ENCODE data around the gene TMEM40.
"Not testable (repeated sequence)": the region's sequence is repeated elsewhere in the genome, so short reads cannot be mapped to it uniquely, and the experiment has no call there.

The TMEM40 gene

DNA sequence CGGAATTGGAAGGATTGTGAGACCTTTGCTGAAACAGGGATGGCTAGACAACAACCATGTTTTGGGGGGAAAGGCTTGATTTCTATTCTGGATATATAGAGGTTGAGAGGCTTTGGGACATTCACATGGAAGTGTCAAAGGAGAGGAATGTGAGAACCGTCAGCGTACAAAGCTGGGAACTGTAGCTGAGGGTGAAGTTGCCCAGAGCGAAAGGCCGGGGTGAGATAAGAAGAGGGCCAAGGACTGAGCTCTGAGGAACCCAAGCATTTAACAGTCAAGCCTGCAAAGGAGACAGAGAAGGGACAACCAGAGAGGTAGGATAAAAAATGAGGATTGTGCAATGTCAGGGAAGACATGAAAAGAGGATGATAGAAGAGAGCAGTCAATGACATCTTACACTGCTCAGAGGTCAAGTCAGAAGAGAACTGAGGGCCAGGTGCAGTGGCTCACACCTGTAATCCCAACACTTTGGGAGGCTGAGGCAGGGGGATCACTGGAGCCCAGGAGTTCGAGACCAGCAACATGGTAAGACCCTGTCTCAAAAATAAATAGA, 53.6 kb downstream of the TMEM40 start:
- H3K23ac ChIP-seq (ENCODE audit: low read depth, low read length, poor library complexity): no peak overlapping the region
- no peak overlapping the region for H2BK15ac ChIP-seq (ENCODE audit: low read length)
- H4K8ac ChIP-seq (ENCODE audit: low read depth, low read length): no peak overlapping the region
- H2AK5ac ChIP-seq (ENCODE audit: low read depth, low read length): no peak overlapping the region
- H2BK12ac ChIP-seq (ENCODE audit: low read length): no peak overlapping the region
- no peak overlapping the region for H2AFZ ChIP-seq (ENCODE audit: low read length)
- H3K79me1 ChIP-seq (ENCODE audit: low read depth, low read length): no peaks in the 10 kb centered on the region
- H3K14ac ChIP-seq (ENCODE audit: low read length): no peak overlapping the region
- H3K4me3 ChIP-seq (ENCODE audit: low read length in 2 of 2): no peak overlapping the region
- no CpG with 5 or more reads among the region's 6 CpGs for whole genome bisulfite sequencing, 2 donors (ENCODE audit: extremely low coverage in 2 of 2, insufficient read length in 2 of 2, insufficient replicate concordance in 1 of 2)
- no peaks in the 10 kb centered on the region for H3K4me1 ChIP-seq (ENCODE audit: control insufficient read depth in 2 of 2, insufficient read depth in 1 of 2, low read depth in 1 of 2, low read length in 2 of 2)
- H2BK120ac ChIP-seq (ENCODE audit: low read depth, low read length): no peak overlapping the region
- no peak overlapping the region for H3K4ac ChIP-seq (ENCODE audit: low read length)
- no peak overlapping the region for H3K9ac ChIP-seq (ENCODE audit: low read depth, low read length, poor library complexity)
- no peaks in the 10 kb centered on the region for H3K36me3 ChIP-seq (replicated peaks in 1 of 2; ENCODE audit: control insufficient read depth in 2 of 2, insufficient read depth in 2 of 2, low read length in 2 of 2)
- no peak for DNase-seq (ENCODE audit: low spot score)
- no peak overlapping the region for H2BK5ac ChIP-seq (ENCODE audit: low read length)
- no peaks in the 10 kb centered on the region for H3K9me3 ChIP-seq (replicated peaks in 1 of 2; ENCODE audit: control insufficient read depth in 2 of 2, insufficient read depth in 1 of 2, low read depth in 1 of 2, low read length in 2 of 2)
- no peak overlapping the region for H3K27ac ChIP-seq (replicated peaks; ENCODE audit: low read length)
- peaks cover 0 to 14% (median 0%) of the 10 kb centered on the region in 3 experiments for H3K27me3 ChIP-seq (ENCODE audit: control insufficient read depth in 3 of 3, insufficient read depth in 3 of 3, low read depth in 1 of 3, low read length in 3 of 3)
- H4K91ac ChIP-seq (ENCODE audit: low read depth, low read length, poor library complexity): no peak overlapping the region
- no peak overlapping the region for H3K18ac ChIP-seq (ENCODE audit: low read length)
- no peak overlapping the region for H3K4me2 ChIP-seq (ENCODE audit: insufficient read depth, low read length, poor library complexity, severe bottlenecking)

GRCh38 chr3:12702501-12702900, 56.6 kb downstream of the TMEM40 start:
- Histone ChIP-seq H3K14ac (ENCODE audit: low read length) (no peak overlapping the region), H2AK5ac (ENCODE audit: low read depth, low read length) (no peak overlapping the region), H4K91ac (ENCODE audit: low read depth, low read length, poor library complexity) (no peak overlapping the region), H3K4me2 (ENCODE audit: insufficient read depth, low read length, poor library complexity, severe bottlenecking) (no peak overlapping the region), H2BK5ac (ENCODE audit: low read length) (no peak overlapping the region), H2BK12ac (ENCODE audit: low read length) (no peak overlapping the region), H3K27ac (replicated peaks; ENCODE audit: low read length) (no peak overlapping the region), H4K8ac (ENCODE audit: low read depth, low read length) (no peak overlapping the region), H3K9ac (ENCODE audit: low read depth, low read length, poor library complexity) (no peak overlapping the region), H3K4ac (ENCODE audit: low read length) (no peak overlapping the region), H2BK15ac (ENCODE audit: low read length) (no peak overlapping the region), H3K4me3 (ENCODE audit: low read length in 2 of 2) (no peak overlapping the region), H3K4me1 (ENCODE audit: control insufficient read depth in 2 of 2, insufficient read depth in 1 of 2, low read depth in 1 of 2, low read length in 2 of 2) (no peaks in the 10 kb centered on the region), H3K18ac (ENCODE audit: low read length) (no peak overlapping the region), H3K79me1 (ENCODE audit: low read depth, low read length) (no peaks in the 10 kb centered on the region), H3K9me3 (replicated peaks in 1 of 2; ENCODE audit: control insufficient read depth in 2 of 2, insufficient read depth in 1 of 2, low read depth in 1 of 2, low read length in 2 of 2) (no peaks in the 10 kb centered on the region), H2AFZ (ENCODE audit: low read length) (no peak overlapping the region), H3K23ac (ENCODE audit: low read depth, low read length, poor library complexity) (no peak overlapping the region), H3K36me3 (replicated peaks in 1 of 2; ENCODE audit: control insufficient read depth in 2 of 2, insufficient read depth in 2 of 2, low read length in 2 of 2) (no peaks in the 10 kb centered on the region), H2BK120ac (ENCODE audit: low read depth, low read length) (no peak overlapping the region), H3K27me3 (ENCODE audit: control insufficient read depth in 3 of 3, insufficient read depth in 3 of 3, low read depth in 1 of 3, low read length in 3 of 3) (peaks cover 0 to 14% (median 0%) of the 10 kb centered on the region in 3 experiments)
- no peak for DNase-seq (ENCODE audit: low spot score)
- no CpG with 5 or more reads among the region's 3 CpGs for WGBS, 2 donors (ENCODE audit: extremely low coverage in 2 of 2, insufficient read length in 2 of 2, insufficient replicate concordance in 1 of 2)

DNA sequence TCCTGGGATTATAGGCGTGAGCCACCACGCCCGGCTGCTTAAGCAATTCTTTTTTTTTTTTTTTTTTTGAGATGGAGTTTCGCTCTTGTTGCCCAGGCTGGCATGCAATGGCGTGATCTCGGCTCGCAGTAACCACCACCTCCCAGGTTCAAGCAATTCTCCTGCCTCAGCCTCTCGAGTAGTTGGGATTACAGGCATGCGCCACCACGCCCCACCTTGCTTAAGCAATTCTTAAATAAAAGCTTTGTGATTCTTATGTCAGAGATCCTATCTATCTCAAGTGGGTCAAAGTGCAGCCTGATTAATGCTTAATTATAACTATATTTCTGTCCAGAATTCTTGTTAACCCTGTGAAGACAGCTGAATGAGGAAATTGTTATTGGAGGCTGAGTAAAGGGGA, 57.5 kb downstream of the TMEM40 start:
- not testable (repeated sequence) for H3K9me3 ChIP-seq (replicated peaks in 1 of 2; ENCODE audit: control insufficient read depth in 2 of 2, insufficient read depth in 1 of 2, low read depth in 1 of 2, low read length in 2 of 2); H2BK120ac ChIP-seq (ENCODE audit: low read depth, low read length); DNase-seq (ENCODE audit: low spot score); H2BK12ac ChIP-seq (ENCODE audit: low read length); H3K14ac ChIP-seq (ENCODE audit: low read length); H2BK5ac ChIP-seq (ENCODE audit: low read length); H2BK15ac ChIP-seq (ENCODE audit: low read length); H3K4me3 ChIP-seq (ENCODE audit: low read length in 2 of 2); H2AK5ac ChIP-seq (ENCODE audit: low read depth, low read length); H4K91ac ChIP-seq (ENCODE audit: low read depth, low read length, poor library complexity); H2AFZ ChIP-seq (ENCODE audit: low read length); H3K4ac ChIP-seq (ENCODE audit: low read length); H3K79me1 ChIP-seq (ENCODE audit: low read depth, low read length); H3K23ac ChIP-seq (ENCODE audit: low read depth, low read length, poor library complexity); H4K8ac ChIP-seq (ENCODE audit: low read depth, low read length); H3K4me2 ChIP-seq (ENCODE audit: insufficient read depth, low read length, poor library complexity, severe bottlenecking); H3K9ac ChIP-seq (ENCODE audit: low read depth, low read length, poor library complexity); H3K4me1 ChIP-seq (ENCODE audit: control insufficient read depth in 2 of 2, insufficient read depth in 1 of 2, low read depth in 1 of 2, low read length in 2 of 2); H3K36me3 ChIP-seq (replicated peaks in 1 of 2; ENCODE audit: control insufficient read depth in 2 of 2, insufficient read depth in 2 of 2, low read length in 2 of 2); H3K27ac ChIP-seq (replicated peaks; ENCODE audit: low read length); H3K18ac ChIP-seq (ENCODE audit: low read length)
- H3K27me3 ChIP-seq (ENCODE audit: control insufficient read depth in 3 of 3, insufficient read depth in 3 of 3, low read depth in 1 of 3, low read length in 3 of 3): peaks cover 0 to 14% (median 0%) of the 10 kb centered on the region in 3 experiments
- no CpG with 5 or more reads among the region's 10 CpGs for WGBS, 2 donors (ENCODE audit: extremely low coverage in 2 of 2, insufficient read length in 2 of 2, insufficient replicate concordance in 1 of 2)

- Histone ChIP-seq H4K91ac (ENCODE audit: low read depth, low read length, poor library complexity) (no peak overlapping the region), H3K9ac (ENCODE audit: low read depth, low read length, poor library complexity) (no peak overlapping the region), H3K4me1 (ENCODE audit: control insufficient read depth in 2 of 2, insufficient read depth in 1 of 2, low read depth in 1 of 2, low read length in 2 of 2) (no peaks in the 10 kb centered on the region), H4K8ac (ENCODE audit: low read depth, low read length) (no peak overlapping the region), H2BK120ac (ENCODE audit: low read depth, low read length) (no peak overlapping the region), H3K4me3 (ENCODE audit: low read length in 2 of 2) (no peak overlapping the region), H3K18ac (ENCODE audit: low read length) (no peak overlapping the region), H2AFZ (ENCODE audit: low read length) (no peak overlapping the region), H2BK5ac (ENCODE audit: low read length) (no peak overlapping the region), H3K36me3 (replicated peaks in 1 of 2; ENCODE audit: control insufficient read depth in 2 of 2, insufficient read depth in 2 of 2, low read length in 2 of 2) (no peaks in the 10 kb centered on the region), H3K27me3 (ENCODE audit: control insufficient read depth in 3 of 3, insufficient read depth in 3 of 3, low read depth in 1 of 3, low read length in 3 of 3) (peaks cover 0 to 14% (median 0%) of the 10 kb centered on the region in 3 experiments), H3K14ac (ENCODE audit: low read length) (no peak overlapping the region), H3K4ac (ENCODE audit: low read length) (no peak overlapping the region), H3K4me2 (ENCODE audit: insufficient read depth, low read length, poor library complexity, severe bottlenecking) (no peak overlapping the region), H3K79me1 (ENCODE audit: low read depth, low read length) (no peaks in the 10 kb centered on the region), H3K23ac (ENCODE audit: low read depth, low read length, poor library complexity) (no peak overlapping the region), H3K27ac (replicated peaks; ENCODE audit: low read length) (no peak overlapping the region), H3K9me3 (replicated peaks in 1 of 2; ENCODE audit: control insufficient read depth in 2 of 2, insufficient read depth in 1 of 2, low read depth in 1 of 2, low read length in 2 of 2) (no peaks in the 10 kb centered on the region), H2BK12ac (ENCODE audit: low read length) (no peak overlapping the region), H2AK5ac (ENCODE audit: low read depth, low read length) (no peak overlapping the region), H2BK15ac (ENCODE audit: low read length) (no peak overlapping the region)
- no CpG with 5 or more reads among the region's 2 CpGs for WGBS, 2 donors (ENCODE audit: extremely low coverage in 2 of 2, insufficient read length in 2 of 2, insufficient replicate concordance in 1 of 2)
- no peak for DNase-seq (ENCODE audit: low spot score)
Observed at GRCh38 chr3:12700800-12701199, 58.3 kb downstream of the TMEM40 start.
